T-helper 17 cell (primary cell): ENCODE data around the gene SCN2B. TPM values are rescaled to one million over a fixed set of nuclear protein-coding genes. Genes with fewer than 3 reads are reported as not detected.

Experiments
- ATAC-seq: fragments of 150-1000 bp; cut with Tn5 transposase; 2 replicates; pipeline ENCODE4 v1.10.0; 2021; ENCODE audit warnings: mild to moderate bottlenecking, moderate library complexity
- DNase-seq, 3 donors: peaks; one replicate each; pipeline versions ENCODE4 v3.0.0 to v3.0.0-alpha.2; 2020 to 2021
- H3K9me3 ChIP-seq: one replicate; pipeline ENCODE4 v1.7.0; 2013; ENCODE audit warnings: low read length, mild to moderate bottlenecking; ENCODE audit not compliant: control insufficient read depth, poor library complexity, severe bottlenecking
- H3K27ac Mint-ChIP-seq: one replicate; pipeline ENCODE4 v1.8.0; 2022; ENCODE audit warnings: mild to moderate bottlenecking, moderate library complexity, mixed read lengths
- H3K27me3 Mint-ChIP-seq: one replicate; pipeline ENCODE4 v1.8.0; 2022; ENCODE audit warnings: mixed read lengths
- H3K36me3 Mint-ChIP-seq: one replicate; pipeline ENCODE4 v1.8.0; 2022; ENCODE audit warnings: low read depth, mixed read lengths
- H3K4me1 Mint-ChIP-seq: one replicate; pipeline ENCODE4 v1.8.0; 2022; ENCODE audit warnings: mild to moderate bottlenecking, mixed read lengths
- H3K4me3 Mint-ChIP-seq: one replicate; pipeline ENCODE4 v1.8.0; 2022; ENCODE audit warnings: mild to moderate bottlenecking, moderate library complexity, mixed read lengths
- total RNA-seq, 4 donors: library from RNA in 2 of 4; stranded (reverse) in 2 of 4; gene quantifications; one replicate each; pipeline ENCODE4 v1.2.3 and lab custom pipeline; 2022 to 2026

SCN2B gene
- total RNA-seq, 2 donors from 2014 or later: not detected

DNA sequence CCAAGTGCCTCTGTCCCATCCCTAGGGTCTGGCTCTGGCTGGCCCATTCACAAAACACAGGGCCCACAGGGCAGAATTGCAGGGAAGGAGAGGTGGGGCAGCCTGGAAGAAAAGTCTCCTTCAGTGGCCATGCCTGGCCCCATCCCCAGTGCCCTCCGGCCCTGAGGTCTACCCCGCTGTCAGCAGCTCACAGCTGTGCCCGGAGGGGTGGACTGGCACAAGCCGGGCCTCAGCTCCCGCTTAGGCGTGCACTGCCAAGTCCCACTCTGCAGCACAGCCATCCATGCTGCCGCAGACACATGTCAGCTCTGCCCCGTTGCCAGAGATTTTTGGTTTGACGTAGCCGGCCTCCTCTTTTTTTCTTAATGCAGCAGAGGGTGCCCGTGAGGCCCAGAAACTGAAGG lies 3.9 kb upstream of the SCN2B start:
- H3K9me3 ChIP-seq: no peaks in the 10 kb centered on the region
- no peak for ATAC-seq
- H3K27me3 Mint-ChIP-seq: peaks cover 39% of the 10 kb centered on the region
- H3K4me3 Mint-ChIP-seq: no peak overlapping the region
- no peaks in the 10 kb centered on the region for H3K36me3 Mint-ChIP-seq
- DNase-seq: no peak
- no peaks in the 10 kb centered on the region for H3K4me1 Mint-ChIP-seq
- H3K27ac Mint-ChIP-seq: no peak overlapping the region

- H3K9me3 ChIP-seq: no peaks in the 10 kb centered on the region
- Mint-ChIP-seq H3K4me1 (peaks cover under 1% of the 10 kb centered on the region), H3K4me3 (no peak overlapping the region), H3K27ac (no peak overlapping the region), H3K36me3 (no peaks in the 10 kb centered on the region), H3K27me3 (peaks cover 29% of the 10 kb centered on the region)
- no peak for ATAC-seq
- DNase-seq: no peak
These were observed 317 bp upstream of the SCN2B start for GRCh38 chr11:118176778-118177134.

- no peak for DNase-seq
- no peaks in the 10 kb centered on the region for H3K36me3 Mint-ChIP-seq
These were observed 1.1 kb downstream of the SCN2B start for GRCh38 chr11:118175031-118175992.

DNA sequence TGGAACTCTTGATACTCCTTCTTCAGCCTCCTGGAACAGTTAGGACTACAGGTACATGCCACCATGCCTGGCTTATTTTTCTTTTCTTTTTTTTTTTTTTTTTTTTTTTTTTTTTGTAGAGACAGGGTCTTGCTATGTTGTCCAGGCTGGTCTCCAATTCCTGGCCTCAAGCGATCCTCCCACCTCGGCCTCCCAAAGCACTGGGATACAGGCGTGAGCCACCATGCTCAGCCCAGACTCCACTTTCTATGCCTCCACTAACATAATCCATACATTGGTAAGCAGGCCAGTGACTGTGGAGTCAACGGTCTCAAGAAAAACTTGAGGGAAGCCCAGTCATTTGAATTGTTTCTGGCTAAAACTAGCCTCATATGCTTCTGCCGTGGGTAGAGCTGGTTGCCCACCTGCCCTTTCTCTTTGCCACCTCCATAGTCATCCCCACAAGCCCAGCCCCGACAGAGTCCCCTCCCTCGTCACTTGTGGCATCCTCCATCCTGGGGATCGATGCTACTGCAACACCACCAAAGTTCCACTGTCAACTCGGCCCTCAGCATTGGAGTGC lies 2.4 kb downstream of the SCN2B start:
- no peak for DNase-seq
- Mint-ChIP-seq H3K27ac (no peak overlapping the region), H3K27me3 (peaks cover 25% of the 10 kb centered on the region), H3K4me1 (peaks cover 6% of the 10 kb centered on the region), H3K4me3 (no peak overlapping the region), H3K36me3 (no peaks in the 10 kb centered on the region)
- no peaks in the 10 kb centered on the region for H3K9me3 ChIP-seq
- no peak for ATAC-seq

More at GRCh38 chr11:118175031-118175992, 1.1 kb downstream of the SCN2B start:
- H3K9me3 ChIP-seq: no peaks in the 10 kb centered on the region
- peaks cover 25% of the 10 kb centered on the region for H3K27me3 Mint-ChIP-seq
- H3K27ac Mint-ChIP-seq: peak overlapping the region; percentile 71
- no peak overlapping the region for H3K4me3 Mint-ChIP-seq
- peaks cover 5% of the 10 kb centered on the region for H3K4me1 Mint-ChIP-seq
- ATAC-seq: no peak

DNA sequence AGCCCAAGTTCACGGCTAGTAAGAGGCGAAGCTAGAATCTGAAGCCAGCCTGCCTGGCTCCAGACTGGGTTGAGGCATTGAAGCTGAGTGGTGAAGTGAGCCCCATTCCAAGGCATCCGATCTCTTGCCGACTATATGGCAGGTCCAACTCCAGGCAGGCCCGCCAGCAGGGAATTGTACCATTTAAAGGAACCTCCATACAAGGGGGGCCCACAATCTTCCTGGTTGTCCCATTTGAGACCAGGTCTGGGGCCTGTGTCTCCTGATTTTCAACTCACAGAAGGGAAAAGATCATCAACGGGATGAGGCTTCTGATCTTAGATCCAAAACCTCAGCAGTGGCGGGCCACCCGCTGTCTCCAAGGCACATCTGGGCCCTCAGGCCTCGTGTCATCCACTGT lies 4.1 kb downstream of the SCN2B start:
- DNase-seq (no peak), ATAC-seq (no peak)
- Mint-ChIP-seq H3K27me3 (peaks cover 35% of the 10 kb centered on the region), H3K36me3 (no peaks in the 10 kb centered on the region), H3K4me1 (peaks cover 8% of the 10 kb centered on the region), H3K27ac (peak overlapping the region; percentile 54), H3K4me3 (no peak overlapping the region)
- H3K9me3 ChIP-seq: no peaks in the 10 kb centered on the region

DNA sequence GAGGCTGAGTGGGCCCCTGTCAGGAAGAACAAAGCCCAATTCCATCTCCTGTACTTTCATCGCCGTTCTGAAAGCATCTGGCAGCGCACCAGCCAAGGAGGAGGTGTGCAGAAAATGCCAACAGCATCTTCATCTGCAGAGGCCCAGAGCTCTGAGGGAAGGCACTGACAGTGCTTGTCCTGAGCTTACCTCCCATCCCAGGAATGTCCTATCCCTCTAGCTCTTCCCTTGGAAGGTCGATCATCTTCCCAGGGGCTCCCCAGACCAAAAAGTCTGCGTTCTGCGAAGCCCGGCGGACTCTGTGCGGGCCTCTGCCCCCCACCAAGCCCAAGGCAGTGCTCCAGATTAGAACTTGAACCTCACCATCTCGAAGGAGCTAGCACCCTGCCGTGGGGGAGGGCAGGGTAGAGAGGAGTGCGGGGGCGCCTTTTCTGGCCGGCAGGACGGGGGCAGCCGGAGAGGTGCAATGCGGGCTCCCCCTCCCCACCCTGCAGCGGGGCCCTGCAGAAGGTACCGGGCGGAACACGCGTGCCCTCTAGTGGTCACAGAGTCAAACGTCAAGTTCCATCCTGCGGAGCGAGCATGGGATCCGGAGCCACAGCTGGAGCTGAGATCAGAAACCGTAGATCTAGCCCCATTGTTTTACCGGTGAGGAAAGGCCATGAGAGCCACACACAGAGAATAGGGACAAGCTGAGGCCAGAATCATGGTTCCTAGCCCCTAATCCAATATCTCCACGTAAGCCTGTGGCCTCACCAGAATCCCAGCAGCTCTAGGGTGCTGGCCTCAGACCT lies 5.0 kb downstream of the SCN2B start:
- H3K27ac Mint-ChIP-seq: no peak overlapping the region
- ATAC-seq (peak; percentile 93), DNase-seq (peak; percentile 51 to 70 (median 63))
- peaks cover 8% of the 10 kb centered on the region for H3K4me1 Mint-ChIP-seq
- no peak overlapping the region for H3K4me3 Mint-ChIP-seq
- H3K9me3 ChIP-seq: no peaks in the 10 kb centered on the region
- peaks cover 34% of the 10 kb centered on the region for H3K27me3 Mint-ChIP-seq
- no peaks in the 10 kb centered on the region for H3K36me3 Mint-ChIP-seq

DNA sequence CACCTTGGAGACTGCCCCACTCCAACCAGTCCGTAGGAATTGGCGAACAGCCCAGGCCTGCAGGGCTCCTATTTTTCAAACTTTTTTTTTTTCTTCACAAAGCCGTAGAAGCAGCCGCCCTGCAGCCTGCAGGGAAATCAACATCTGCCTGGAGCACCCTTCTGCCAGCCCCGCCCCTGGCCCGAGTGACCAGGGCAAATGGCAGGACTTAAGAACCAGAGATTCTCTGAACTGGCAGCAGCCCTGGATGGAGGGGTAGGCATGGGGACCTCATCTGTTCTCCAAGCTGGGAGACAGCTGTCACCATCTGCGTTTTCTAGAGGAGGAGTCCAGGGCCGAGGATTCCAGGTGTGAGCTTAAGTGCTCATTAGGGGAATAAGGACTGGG lies 5.6 kb downstream of the SCN2B start:
- H3K4me1 Mint-ChIP-seq: peaks cover 8% of the 10 kb centered on the region
- H3K27ac Mint-ChIP-seq: no peak overlapping the region
- H3K9me3 ChIP-seq: no peaks in the 10 kb centered on the region
- no peak overlapping the region for H3K4me3 Mint-ChIP-seq
- ATAC-seq: no peak
- H3K36me3 Mint-ChIP-seq: no peaks in the 10 kb centered on the region
- H3K27me3 Mint-ChIP-seq: peaks cover 28% of the 10 kb centered on the region
- no peak for DNase-seq

DNA sequence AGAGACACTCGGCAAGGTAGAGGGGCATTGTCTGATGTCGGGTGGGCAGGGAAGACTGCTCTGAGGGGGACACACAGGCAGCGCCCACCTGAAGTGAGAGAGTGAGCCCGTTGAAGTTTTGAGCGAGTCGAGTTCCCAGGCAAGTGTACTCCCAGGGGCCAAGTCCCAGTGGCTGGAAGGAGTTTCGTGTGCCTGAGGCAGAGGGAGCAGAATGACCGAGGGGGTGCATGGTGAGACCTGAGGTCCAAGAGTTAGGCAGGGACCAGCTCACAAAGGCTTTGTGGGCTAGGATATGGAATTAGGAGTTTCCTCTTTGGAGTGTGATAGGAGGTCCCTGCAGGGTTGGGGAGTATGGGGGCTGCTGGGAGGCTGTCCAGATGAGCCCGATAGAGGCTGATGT lies 6.2 kb downstream of the SCN2B start:
- no peak overlapping the region for H3K4me3 Mint-ChIP-seq
- peaks cover 23% of the 10 kb centered on the region for H3K27me3 Mint-ChIP-seq
- DNase-seq: no peak
- H3K36me3 Mint-ChIP-seq: no peaks in the 10 kb centered on the region
- peaks cover 8% of the 10 kb centered on the region for H3K4me1 Mint-ChIP-seq
- no peak for ATAC-seq
- H3K27ac Mint-ChIP-seq: no peak overlapping the region
- no peaks in the 10 kb centered on the region for H3K9me3 ChIP-seq

DNA sequence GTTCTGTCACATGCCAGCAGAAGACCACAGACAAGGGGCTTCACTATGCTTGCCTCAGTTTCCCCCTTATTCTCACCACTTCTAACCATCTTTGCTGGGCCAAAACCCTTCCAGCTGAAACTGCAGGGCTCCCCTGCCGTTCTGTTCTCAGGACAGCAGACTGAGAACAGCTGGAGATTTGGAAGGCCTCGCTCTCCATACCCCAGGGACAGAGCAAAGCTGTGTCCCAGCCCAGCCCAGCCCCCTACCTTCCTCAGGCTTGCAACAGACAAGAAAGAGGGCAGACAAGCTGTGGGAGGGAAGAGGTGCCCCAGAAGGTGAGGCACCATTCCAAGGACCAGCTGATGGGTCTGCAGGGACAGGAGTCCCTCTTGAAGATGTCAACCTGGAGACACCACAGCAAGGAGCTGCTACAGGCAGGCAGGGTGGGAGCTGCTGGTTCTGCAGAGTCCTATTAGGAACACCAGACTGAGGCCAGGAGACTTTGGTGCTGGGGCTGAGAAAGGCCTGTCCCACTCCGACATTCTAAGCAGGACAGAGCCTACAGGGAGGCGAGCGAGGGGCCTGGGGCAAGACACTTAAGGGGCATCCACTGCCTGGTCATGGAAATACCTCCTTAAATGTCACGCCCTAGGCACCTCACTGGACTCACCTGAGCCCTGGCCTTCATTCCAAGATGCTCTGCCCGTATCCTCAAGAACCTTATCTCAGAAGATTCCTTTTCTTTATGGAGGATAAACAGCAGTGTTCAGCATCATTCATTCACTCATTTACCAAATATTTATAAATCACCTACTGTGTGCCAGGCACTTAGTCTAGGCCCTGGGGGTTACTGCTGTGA lies 6.9 kb downstream of the SCN2B start:
- Mint-ChIP-seq H3K27ac (no peak overlapping the region), H3K27me3 (peaks cover 26% of the 10 kb centered on the region), H3K4me1 (peaks cover 8% of the 10 kb centered on the region), H3K36me3 (no peaks in the 10 kb centered on the region), H3K4me3 (no peak overlapping the region)
- ATAC-seq (no peak), DNase-seq (no peak)
- H3K9me3 ChIP-seq: no peaks in the 10 kb centered on the region

GRCh38 chr11:118168751-118169150 lies 7.7 kb downstream of the SCN2B start:
- Mint-ChIP-seq H3K4me1 (peaks cover 8% of the 10 kb centered on the region), H3K27me3 (peaks cover 30% of the 10 kb centered on the region), H3K27ac (no peak overlapping the region), H3K4me3 (no peak overlapping the region), H3K36me3 (no peaks in the 10 kb centered on the region)
- DNase-seq: no peak
- no peaks in the 10 kb centered on the region for H3K9me3 ChIP-seq
- no peak for ATAC-seq

DNA sequence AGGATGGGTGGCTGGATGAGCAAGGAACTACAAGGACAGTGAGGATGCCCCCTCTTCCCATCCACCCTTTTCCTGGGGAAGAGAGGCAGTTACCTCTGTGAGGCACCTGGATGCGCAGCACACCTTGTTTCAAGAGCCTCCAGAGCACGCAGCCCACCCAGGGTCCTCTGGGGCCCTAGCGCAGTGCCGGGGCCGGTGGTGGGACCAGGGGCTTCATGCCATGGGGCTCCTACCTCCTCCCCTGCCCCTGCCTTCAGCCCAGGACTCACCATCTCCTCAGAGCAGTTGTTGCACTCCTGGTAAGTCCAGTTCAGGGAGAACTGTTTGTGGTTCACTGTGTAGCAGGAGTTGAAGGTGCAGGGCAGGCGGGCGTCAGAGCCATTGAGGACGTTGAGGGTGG lies 8.1 kb downstream of the SCN2B start:
- Mint-ChIP-seq H3K36me3 (no peaks in the 10 kb centered on the region), H3K27me3 (peaks cover 35% of the 10 kb centered on the region), H3K4me1 (peaks cover 8% of the 10 kb centered on the region), H3K4me3 (no peak overlapping the region), H3K27ac (no peak overlapping the region)
- no peaks in the 10 kb centered on the region for H3K9me3 ChIP-seq
- DNase-seq (no peak), ATAC-seq (no peak)

GRCh38 chr11:118167906-118168305 lies 8.5 kb downstream of the SCN2B start:
- DNase-seq (no peak), ATAC-seq (no peak)
- peaks cover 37% of the 10 kb centered on the region for H3K27me3 Mint-ChIP-seq
- H3K4me3 Mint-ChIP-seq: no peak overlapping the region
- H3K4me1 Mint-ChIP-seq: peaks cover 8% of the 10 kb centered on the region
- no peak overlapping the region for H3K27ac Mint-ChIP-seq
- H3K9me3 ChIP-seq: no peaks in the 10 kb centered on the region
- H3K36me3 Mint-ChIP-seq: no peaks in the 10 kb centered on the region
